Heart left ventricle (tissue), 16 donors: Measurements from ENCODE around the gene PRSS3. TPM values are rescaled to one million over a fixed set of nuclear protein-coding genes. Genes with fewer than 3 reads are reported as not detected.
"Not testable (repeated sequence)": the region's sequence is repeated elsewhere in the genome, so short reads cannot be mapped to it uniquely, and the experiment has no call there.

Experiments
- ATAC-seq, 4 donors: fragments of 200-7000 bp; cut with Tn5 transposase; one replicate each; pipeline ENCODE4 v1.9.1; 2020 to 2022; ENCODE audit warnings: moderate library complexity in 4 of 4, mild to moderate bottlenecking in 3 of 4, moderate number of reproducible peaks in 1 of 4
- DNase-seq, 5 donors: peaks; one replicate each; pipeline ENCODE4 v3.0.0-alpha.2; 2020
- H3K27ac ChIP-seq, 12 donors: fragments of 200-600 bp; sonication (generic) in 4 of 12; one replicate each; pipeline versions ENCODE4 v1.5.0 to v1.8.0; 2016 to 2022; ENCODE audit warnings: mild to moderate bottlenecking in 2 of 12
- H3K27me3 ChIP-seq, 9 donors: fragments of 200-600 bp; sonication (generic) in 2 of 9; one replicate each; pipeline versions ENCODE4 v1.5.1 to v1.8.0; 2016 to 2022; ENCODE audit warnings: mild to moderate bottlenecking in 3 of 9
- H3K36me3 ChIP-seq, 9 donors: fragments of 200-600 bp; sonication (generic) in 2 of 9; one replicate each; pipeline versions ENCODE4 v1.5.0 to v1.8.0; 2018 to 2022; ENCODE audit warnings: mild to moderate bottlenecking in 2 of 9
- H3K4me1 ChIP-seq, 12 donors: fragments of 200-600 bp; sonication (generic) in 4 of 12; one replicate each; pipeline versions ENCODE4 v1.5.0 to v1.8.0; 2016 to 2022; ENCODE audit warnings: mild to moderate bottlenecking in 3 of 12
- H3K4me3 ChIP-seq, 12 donors: fragments of 200-600 bp; sonication (generic) in 4 of 12; one replicate each; pipeline versions ENCODE4 v1.5.0 to v1.8.0; 2017 to 2022; ENCODE audit warnings: mild to moderate bottlenecking in 9 of 12, moderate library complexity in 4 of 12
- H3K9me3 ChIP-seq, 12 donors: fragments of 200-600 bp; sonication (generic) in 4 of 12; one replicate each; pipeline versions ENCODE4 v1.5.0 to v1.8.0; 2016 to 2022; ENCODE audit warnings: mild to moderate bottlenecking in 1 of 12
- CTCF ChIP-seq, 12 donors: fragments of 200-600 bp; sonication (generic) in 4 of 12; IDR thresholded peaks; one replicate each; pipeline versions ENCODE4 v1.5.0 to v1.8.0; 2018 to 2022; ENCODE audit warnings: antibody characterized with exemption in 12 of 12, mild to moderate bottlenecking in 5 of 12
- POLR2A ChIP-seq, 2 donors: fragments of 450-650 bp; IDR thresholded peaks; one replicate each; pipeline ENCODE4 v1.6.1; 2017; ENCODE audit warnings: antibody characterized with exemption in 2 of 2, mild to moderate bottlenecking in 2 of 2, moderate library complexity in 2 of 2
- WGBS, 4 donors: extraction: QIAGEN DNeasy Blood & Tissue Kit in 2 of 4; methylation state at CpG; one replicate each; pipeline versions ENCODE4 v1.1.5 to v1.1.7; 2013 to 2018; 5-methylcytosine and 5-hydroxymethylcytosine counted together
- intact Hi-C, 10 donors: fragments of 100-400 bp; cut with DNase I; formaldehyde crosslinking; loops; one replicate each; pipeline versions ENCODE4 v1.11.1 to v1.14.2; 2022
- polyA plus RNA-seq, 2 donors: library from polyadenylated mRNA; stranded (reverse); fragments of 200-250 nt; gene quantifications; one replicate each; pipeline ENCODE4 v1.2.3, GENCODE V29; 2013
- total RNA-seq, 9 donors: library from RNA; depleted of rRNA in 2 of 9; stranded (reverse); fragments of >200 nt in 2 of 9; fragmentation: NEBNext Ultra II Directional in 3 of 9; extraction: Animal tissue kit (Norgen Biotek cat#: 25700) in 3 of 9; gene quantifications; one replicate each; pipeline versions ENCODE4 v1.1.0 to v1.2.4, GENCODE V29; 2016 to 2023
- donor health status: ischemic (EF 13 %, LVEDD 7.1; RV severe dilation, severe dysfunction).
- donor health status: healthy with polysubstance abuse.
- donor health status: DM: no; HTN: yes; CAD: no.
- donor health status: DM: no; HTN: no; CAD: no.
- donor health status: ischemic (EF 25% LVEDD 6.9; RV normal size, moderate dysfunction).
- donor health status: ischemic (EF 25% LVEDD 5.7; RV mildly dilated, moderate dysfunction).
- donor health status: healthy.
- donor health status: DM: yes; HTN: yes; CAD: no.
- donor health status: ischemic (EF 35%, LVEDD 5.7; RV mildly dilated, moderate dysfunction).
- donor health status: nonischemic (EF 11% LVEDD 7.7; RV severe dilation, severe dysfunction).
- donor health status: DM: yes; HTN: yes; CAD: no.
- donor health status: PGD.
- donor health status: ischemic (EF 29% LVEDD 5.4; RV normal size, mild dysfunction).
- donor health status: nonischemic (EF 23%, LVEDD 6.1; RV moderate dilation, normal function).

PRSS3 gene
- total and polyA plus RNA-seq, 11 donors = 0.58 to 1.4 (median 1.0) TPM; not detected in 7

GRCh38 chr9:33785914-33786313 is 9.4 kb upstream of the PRSS3 start:
- 80 to 87% (median 85%) methylated on average over 5 of the region's 5 CpGs for WGBS, 4 donors
- DNase-seq = no peak
- H3K4me3 ChIP-seq = no peak overlapping the region
- peaks cover 0 to 14% (median 1%) of the 10 kb centered on the region in 12 donors for H3K4me1 ChIP-seq
- no peaks in the 10 kb centered on the region for H3K9me3 ChIP-seq
- intact Hi-C loops = no loop called here
- H3K27ac ChIP-seq = no peak overlapping the region
- TF ChIP-seq POLR2A (IDR thresholded peaks at IDR 0.05) (no peak), CTCF (IDR thresholded peaks at IDR 0.05) (no peak)
- H3K36me3 ChIP-seq = no peaks in the 10 kb centered on the region
- no peak for ATAC-seq
- no peaks in the 10 kb centered on the region for H3K27me3 ChIP-seq

GRCh38 chr9:33786681-33787080 is 8.7 kb upstream of the PRSS3 start:
- DNase-seq (no peak), ATAC-seq (peak in 1 of 4 donors; percentile 18)
- H3K4me1 ChIP-seq = peaks cover 0 to 14% (median 1%) of the 10 kb centered on the region in 12 donors
- H3K27ac ChIP-seq = no peak overlapping the region
- intact Hi-C loops = no loop called here
- H3K4me3 ChIP-seq = no peak overlapping the region
- TF ChIP-seq POLR2A (IDR thresholded peaks at IDR 0.05) = no peak
- no peak for TF ChIP-seq CTCF (IDR thresholded peaks at IDR 0.05)
- H3K36me3 ChIP-seq = no peaks in the 10 kb centered on the region
- 91 to 100% (median 98%) methylated on average over 2 of the region's 2 CpGs for WGBS, 4 donors
- no peaks in the 10 kb centered on the region for H3K27me3 ChIP-seq
- no peaks in the 10 kb centered on the region for H3K9me3 ChIP-seq

- H3K27me3 ChIP-seq = no peaks in the 10 kb centered on the region
- ATAC-seq (peak; percentile 94 to 96 (median 94)), DNase-seq (peak in 4 of 5 donors; percentile 32 to 57 (median 44))
- H3K4me3 ChIP-seq = no peak overlapping the region
- peaks cover 0 to 14% (median 1%) of the 10 kb centered on the region in 12 donors for H3K4me1 ChIP-seq
- peak overlapping the region in 9 of 12 donors; percentile 11 to 69 (median 47) for H3K27ac ChIP-seq
- 27 to 85% (median 51%) methylated on average over 1 of the region's 1 CpG for WGBS, 4 donors
- no peaks in the 10 kb centered on the region for H3K36me3 ChIP-seq
- TF ChIP-seq POLR2A (IDR thresholded peaks at IDR 0.05) = no peak
- TF ChIP-seq CTCF (IDR thresholded peaks at IDR 0.05) = peak in 10 of 12 donors; percentile 23 to 61 (median 44)
- H3K9me3 ChIP-seq = no peaks in the 10 kb centered on the region
- intact Hi-C loops = no loop called here
These were observed 7.5 kb upstream of the PRSS3 start for GRCh38 chr9:33787839-33788238.

- H3K9me3 ChIP-seq, DNase-seq, H3K27ac ChIP-seq, H3K36me3 ChIP-seq, H3K27me3 ChIP-seq, ATAC-seq, H3K4me3 ChIP-seq, intact Hi-C loops: not testable (repeated sequence)
- peaks cover 0 to 14% (median 1%) of the 10 kb centered on the region in 12 donors for H3K4me1 ChIP-seq
- 81 to 90% (median 88%) methylated on average over 2 of the region's 2 CpGs for WGBS, 4 donors
These were observed 5.9 kb upstream of the PRSS3 start for GRCh38 chr9:33789429-33789828.

- Histone ChIP-seq H3K9me3 (no peaks in the 10 kb centered on the region), H3K27ac (no peak overlapping the region), H3K4me3 (no peak overlapping the region), H3K4me1 (peaks cover 0 to 14% (median 1%) of the 10 kb centered on the region in 12 donors), H3K36me3 (no peaks in the 10 kb centered on the region), H3K27me3 (no peaks in the 10 kb centered on the region)
- intact Hi-C loops = no loop called here
- WGBS, 4 donors = 18 to 41% (median 23%) methylated on average over 2 of the region's 2 CpGs
- DNase-seq (peak in 1 of 5 donors; percentile 33), ATAC-seq (no peak)
- TF ChIP-seq CTCF (IDR thresholded peaks at IDR 0.05) = no peak
- TF ChIP-seq POLR2A (IDR thresholded peaks at IDR 0.05) = no peak
These were observed 4.2 kb upstream of the PRSS3 start for GRCh38 chr9:33791117-33791516.

- intact Hi-C loops, H3K4me1 ChIP-seq, H3K9me3 ChIP-seq, H3K27me3 ChIP-seq, DNase-seq, H3K4me3 ChIP-seq, H3K27ac ChIP-seq, H3K36me3 ChIP-seq, ATAC-seq: not testable (repeated sequence)
- WGBS, 4 donors = 87 to 96% (median 91%) methylated on average over 1 of the region's 1 CpG
These were observed 1.9 kb upstream of the PRSS3 start for GRCh38 chr9:33793496-33793895.
